ENCODE results near the gene PRSS53.
A peak's percentile ranks its signal among the peaks of the same experiment; 100 is the strongest.
"Not testable (repeated sequence)": the region's sequence is repeated elsewhere in the genome, so short reads cannot be mapped to it uniquely, and the experiment has no call there.

PRSS53 gene

GRCh38 chr16:31100876-31101641, 12.3 kb upstream of the PRSS53 start:
- H3K9ac ChIP-seq (ENCODE audit: low read length); H3K9me3 ChIP-seq (ENCODE audit: control insufficient read depth, low read length); H3K27me3 ChIP-seq (ENCODE audit: control insufficient read depth, insufficient read depth, low read length); H3K4me1 ChIP-seq (ENCODE audit: control insufficient read depth, insufficient read depth, low read length); H3K36me3 ChIP-seq (ENCODE audit: control insufficient read depth, insufficient read depth, low read length); H3K4me3 ChIP-seq (ENCODE audit: low read length): not testable (repeated sequence)

- Histone ChIP-seq H3K4me3 (ENCODE audit: low read length) (no peak overlapping the region), H3K4me1 (ENCODE audit: control insufficient read depth, insufficient read depth, low read length) (peaks cover 7% of the 10 kb centered on the region), H3K9me3 (ENCODE audit: control insufficient read depth, low read length) (no peaks in the 10 kb centered on the region), H3K36me3 (ENCODE audit: control insufficient read depth, insufficient read depth, low read length) (no peaks in the 10 kb centered on the region), H3K9ac (ENCODE audit: low read length) (no peak overlapping the region), H3K27me3 (ENCODE audit: control insufficient read depth, insufficient read depth, low read length) (no peaks in the 10 kb centered on the region)
These were observed 11.3 kb upstream of the PRSS53 start for GRCh38 chr16:31099860-31100638.

- H3K4me3 ChIP-seq (ENCODE audit: low read length): peak within 1 kb of the TSS; percentile 12
- H3K4me1 ChIP-seq (ENCODE audit: control insufficient read depth, insufficient read depth, low read length): peaks cover 13% of the 10 kb centered on the region
- H3K9me3 ChIP-seq (ENCODE audit: control insufficient read depth, low read length): no peaks in the 10 kb centered on the region
- no peaks in the 10 kb centered on the region for H3K27me3 ChIP-seq (ENCODE audit: control insufficient read depth, insufficient read depth, low read length)
- H3K36me3 ChIP-seq (ENCODE audit: control insufficient read depth, insufficient read depth, low read length): no peaks in the 10 kb centered on the region
- peak within 1 kb of the TSS; percentile 42 for H3K9ac ChIP-seq (ENCODE audit: low read length)
These were observed 5.8 kb upstream of the PRSS53 start, which contains the start of gene VKORC1 for GRCh38 chr16:31094424-31095120. Gene VKORC1, minus strand, starts transcription at chr16:31094797. Its CDS starts 68 bp downstream, at chr16:31094729.

GRCh38 chr16:31094088-31094423, 5.3 kb upstream of the PRSS53 start:
- Histone ChIP-seq H3K36me3 (ENCODE audit: control insufficient read depth, insufficient read depth, low read length) (no peaks in the 10 kb centered on the region), H3K9me3 (ENCODE audit: control insufficient read depth, low read length) (no peaks in the 10 kb centered on the region), H3K4me3 (ENCODE audit: low read length) (peak overlapping the region; percentile 12), H3K9ac (ENCODE audit: low read length) (peak overlapping the region; percentile 42), H3K27me3 (ENCODE audit: control insufficient read depth, insufficient read depth, low read length) (no peaks in the 10 kb centered on the region), H3K4me1 (ENCODE audit: control insufficient read depth, insufficient read depth, low read length) (peaks cover 13% of the 10 kb centered on the region)

- Histone ChIP-seq H3K9me3 (ENCODE audit: control insufficient read depth, low read length) (no peaks in the 10 kb centered on the region), H3K9ac (ENCODE audit: low read length) (peak overlapping the region; percentile 34), H3K27me3 (ENCODE audit: control insufficient read depth, insufficient read depth, low read length) (no peaks in the 10 kb centered on the region), H3K4me1 (ENCODE audit: control insufficient read depth, insufficient read depth, low read length) (peaks cover 19% of the 10 kb centered on the region), H3K36me3 (ENCODE audit: control insufficient read depth, insufficient read depth, low read length) (no peaks in the 10 kb centered on the region), H3K4me3 (ENCODE audit: low read length) (no peak overlapping the region)
These were observed 4.5 kb upstream of the PRSS53 start for GRCh38 chr16:31093132-31093703.

GRCh38 chr16:31092330-31092729, 3.6 kb upstream of the PRSS53 start:
- no peaks in the 10 kb centered on the region for H3K36me3 ChIP-seq (ENCODE audit: control insufficient read depth, insufficient read depth, low read length)
- no peaks in the 10 kb centered on the region for H3K9me3 ChIP-seq (ENCODE audit: control insufficient read depth, low read length)
- peaks cover 24% of the 10 kb centered on the region for H3K4me1 ChIP-seq (ENCODE audit: control insufficient read depth, insufficient read depth, low read length)
- no peaks in the 10 kb centered on the region for H3K27me3 ChIP-seq (ENCODE audit: control insufficient read depth, insufficient read depth, low read length)
- no peak overlapping the region for H3K9ac ChIP-seq (ENCODE audit: low read length)
- no peak overlapping the region for H3K4me3 ChIP-seq (ENCODE audit: low read length)

GRCh38 chr16:31090540-31090939, 1.8 kb upstream of the PRSS53 start:
- Histone ChIP-seq H3K4me1 (ENCODE audit: control insufficient read depth, insufficient read depth, low read length) (peaks cover 22% of the 10 kb centered on the region), H3K27me3 (ENCODE audit: control insufficient read depth, insufficient read depth, low read length) (no peaks in the 10 kb centered on the region), H3K9me3 (ENCODE audit: control insufficient read depth, low read length) (no peaks in the 10 kb centered on the region), H3K36me3 (ENCODE audit: control insufficient read depth, insufficient read depth, low read length) (no peaks in the 10 kb centered on the region), H3K4me3 (ENCODE audit: low read length) (no peak overlapping the region), H3K9ac (ENCODE audit: low read length) (no peak overlapping the region)

GRCh38 chr16:31089199-31089598, 456 bp upstream of the PRSS53 start:
- no peaks in the 10 kb centered on the region for H3K27me3 ChIP-seq (ENCODE audit: control insufficient read depth, insufficient read depth, low read length)
- no peak overlapping the region for H3K9ac ChIP-seq (ENCODE audit: low read length)
- no peak overlapping the region for H3K4me3 ChIP-seq (ENCODE audit: low read length)
- H3K4me1 ChIP-seq (ENCODE audit: control insufficient read depth, insufficient read depth, low read length): peaks cover 16% of the 10 kb centered on the region
- H3K9me3 ChIP-seq (ENCODE audit: control insufficient read depth, low read length): no peaks in the 10 kb centered on the region
- H3K36me3 ChIP-seq (ENCODE audit: control insufficient read depth, insufficient read depth, low read length): no peaks in the 10 kb centered on the region

- no peaks in the 10 kb centered on the region for H3K9me3 ChIP-seq (ENCODE audit: control insufficient read depth, low read length)
- no peaks in the 10 kb centered on the region for H3K36me3 ChIP-seq (ENCODE audit: control insufficient read depth, insufficient read depth, low read length)
- no peak overlapping the region for H3K9ac ChIP-seq (ENCODE audit: low read length)
- H3K27me3 ChIP-seq (ENCODE audit: control insufficient read depth, insufficient read depth, low read length): no peaks in the 10 kb centered on the region
- peaks cover 12% of the 10 kb centered on the region for H3K4me1 ChIP-seq (ENCODE audit: control insufficient read depth, insufficient read depth, low read length)
- no peak overlapping the region for H3K4me3 ChIP-seq (ENCODE audit: low read length)
These were observed 772 bp downstream of the PRSS53 start for GRCh38 chr16:31087971-31088370.

GRCh38 chr16:31087481-31087880, 1.3 kb downstream of the PRSS53 start:
- Histone ChIP-seq H3K9me3 (ENCODE audit: control insufficient read depth, low read length) (no peaks in the 10 kb centered on the region), H3K27me3 (ENCODE audit: control insufficient read depth, insufficient read depth, low read length) (no peaks in the 10 kb centered on the region), H3K36me3 (ENCODE audit: control insufficient read depth, insufficient read depth, low read length) (no peaks in the 10 kb centered on the region), H3K4me1 (ENCODE audit: control insufficient read depth, insufficient read depth, low read length) (peaks cover 12% of the 10 kb centered on the region), H3K9ac (ENCODE audit: low read length) (no peak overlapping the region), H3K4me3 (ENCODE audit: low read length) (no peak overlapping the region)

GRCh38 chr16:31086629-31086906, 2.2 kb downstream of the PRSS53 start:
- no peak overlapping the region for H3K4me3 ChIP-seq (ENCODE audit: low read length)
- no peaks in the 10 kb centered on the region for H3K36me3 ChIP-seq (ENCODE audit: control insufficient read depth, insufficient read depth, low read length)
- H3K27me3 ChIP-seq (ENCODE audit: control insufficient read depth, insufficient read depth, low read length): no peaks in the 10 kb centered on the region
- peaks cover 16% of the 10 kb centered on the region for H3K4me1 ChIP-seq (ENCODE audit: control insufficient read depth, insufficient read depth, low read length)
- no peak overlapping the region for H3K9ac ChIP-seq (ENCODE audit: low read length)
- no peaks in the 10 kb centered on the region for H3K9me3 ChIP-seq (ENCODE audit: control insufficient read depth, low read length)

All from mucosa of stomach (tissue), 1 donor.